NCI-H2107 (cell line): ENCODE measurements around the gene UGT1A7.
"Not testable (repeated sequence)": the region's sequence is repeated elsewhere in the genome, so short reads cannot be mapped to it uniquely, and the experiment has no call there.

ENCODE experiments used
- DNase-seq: peaks from one replicate; lab custom pipeline; 2025; lab: John Stamatoyannopoulos, UW

UGT1A7 gene

GRCh38 chr2:233712611-233713261 lies 31.0 kb downstream of the UGT1A7 start, which contains the start of gene UGT1A5:
Gene UGT1A5 (plus strand): TSS chr2:233712907. CDS start chr2:233712992, 85 bp downstream.
- DNase-seq, result no peak

GRCh38 chr2:233713262-233713615 lies 31.5 kb downstream of the UGT1A7 start:
- no peak for DNase-seq

- DNase-seq, result no peak
These were observed 32.4 kb downstream of the UGT1A7 start for GRCh38 chr2:233714121-233714520.

GRCh38 chr2:233718552-233718951 lies 36.9 kb downstream of the UGT1A7 start, which contains the start of gene UGT1A4:
Gene UGT1A4 (plus strand): TSS chr2:233718736. CDS start chr2:233718821, 85 bp downstream.
- DNase-seq, result no peak

GRCh38 chr2:233728723-233729301 lies 47.1 kb downstream of the UGT1A7 start, which contains the start of gene UGT1A3:
Gene UGT1A3 (plus strand): TSS chr2:233729042. CDS start chr2:233729127, 85 bp downstream.
- no peak for DNase-seq

GRCh38 chr2:233736868-233737653 lies 55.4 kb downstream of the UGT1A7 start:
- not testable (repeated sequence) for DNase-seq

- no peak for DNase-seq
These were observed 59.2 kb downstream of the UGT1A7 start for GRCh38 chr2:233740870-233741269.

- DNase-seq, result no peak
These were observed 62.0 kb downstream of the UGT1A7 start for GRCh38 chr2:233743464-233744259.

GRCh38 chr2:233745073-233745755 lies 63.5 kb downstream of the UGT1A7 start:
- no peak for DNase-seq

- DNase-seq, result not testable (repeated sequence)
These were observed 64.1 kb downstream of the UGT1A7 start for GRCh38 chr2:233745838-233746237.

- DNase-seq, result no peak
These were observed 65.0 kb downstream of the UGT1A7 start for GRCh38 chr2:233746475-233747282.

- no peak for DNase-seq
These were observed 65.5 kb downstream of the UGT1A7 start for GRCh38 chr2:233747283-233747544.

- DNase-seq, result not testable (repeated sequence)
These were observed 69.0 kb downstream of the UGT1A7 start for GRCh38 chr2:233750689-233751088.

GRCh38 chr2:233751212-233752009 lies 69.7 kb downstream of the UGT1A7 start:
- not testable (repeated sequence) for DNase-seq

GRCh38 chr2:233754872-233755611 lies 73.3 kb downstream of the UGT1A7 start:
- no peak for DNase-seq

GRCh38 chr2:233756429-233757081 lies 74.9 kb downstream of the UGT1A7 start:
- DNase-seq, result no peak

- no peak for DNase-seq
These were observed 76.4 kb downstream of the UGT1A7 start for GRCh38 chr2:233758141-233758540.

GRCh38 chr2:233758849-233759248 lies 77.1 kb downstream of the UGT1A7 start:
- DNase-seq, result no peak

GRCh38 chr2:233760043-233760442 lies 78.3 kb downstream of the UGT1A7 start, which contains the start of gene UGT1A1:
Gene UGT1A1 (plus strand): TSS chr2:233760270. CDS start chr2:233760288, 18 bp downstream.
- no peak for DNase-seq
